Stimulated activated CD4-positive, alpha-beta T cell treated with anti-CD3 and anti-CD28 coated beads, Interleukin-2, amount 100 ng/mL, for 24 hours (primary cell): ENCODE data around the gene ACP6.

ENCODE experiments used
- DNase-seq, 2 donors: peaks; one replicate each; pipeline ENCODE4 v3.0.0-alpha.2; 2020

The ACP6 gene

DNA sequence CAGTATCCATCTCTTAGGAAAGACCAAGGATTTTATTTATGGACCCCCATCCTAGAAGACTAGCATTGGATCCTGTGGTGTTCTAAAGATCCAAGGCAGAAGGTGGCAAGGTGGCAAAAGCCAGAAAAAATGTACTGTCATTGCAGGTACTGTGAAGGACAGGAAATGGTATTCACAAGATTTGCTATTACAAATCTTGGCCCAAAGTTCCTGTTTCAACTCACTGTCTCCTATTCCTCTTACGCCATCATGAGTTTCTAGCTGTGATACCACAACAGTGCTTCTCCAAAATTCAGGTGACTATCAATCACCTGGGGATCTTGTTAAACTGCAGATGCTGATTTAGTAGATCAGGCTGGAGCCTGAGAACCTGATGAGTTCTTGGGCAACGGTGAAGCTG, 21.4 kb downstream of the ACP6 start:
- no peak for DNase-seq

DNA sequence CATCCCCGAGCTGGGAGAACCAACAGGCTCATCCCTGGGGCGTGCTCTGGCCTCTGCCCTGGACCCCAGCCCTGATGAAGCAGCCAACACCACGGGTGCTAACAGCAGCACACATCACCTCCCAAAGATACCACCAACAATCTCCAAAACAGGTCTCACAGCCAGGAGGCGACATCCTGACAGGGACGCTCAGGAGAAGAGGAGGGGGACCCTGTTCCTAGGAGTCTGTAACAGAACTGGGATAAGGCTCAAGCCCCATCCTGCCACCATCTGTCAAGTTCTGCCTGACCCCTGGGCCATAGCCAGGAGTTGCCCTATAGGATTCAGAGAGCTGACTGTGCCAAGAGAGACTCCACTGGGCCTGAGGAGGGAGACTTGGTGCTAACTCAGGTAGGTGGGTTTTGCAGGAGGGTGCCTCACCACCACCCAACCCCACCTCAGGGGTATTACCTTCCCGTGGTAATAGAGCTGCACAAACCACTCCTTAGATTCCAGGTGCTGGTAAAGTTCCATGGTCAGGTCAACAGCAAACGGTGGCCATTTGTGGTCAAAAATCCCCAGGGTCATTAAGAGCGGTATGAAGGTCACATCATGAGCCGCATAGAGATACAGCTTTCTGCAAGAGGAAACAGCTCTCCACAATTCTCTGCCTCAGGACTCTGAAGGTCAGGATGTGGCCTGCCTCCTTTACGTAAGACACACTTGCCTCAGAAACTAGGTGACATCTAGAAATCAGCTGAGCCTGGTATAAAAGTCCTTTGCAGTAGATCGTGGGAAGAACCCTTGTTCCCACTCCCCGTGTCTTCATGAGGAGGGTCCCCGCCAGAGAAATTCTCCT, 22.3 kb downstream of the ACP6 start:
- DNase-seq, result peak in 1 of 2 donors; percentile 17

- no peak for DNase-seq
Measured at GRCh38 chr1:147643974-147644373, 26.4 kb downstream of the ACP6 start.

- peak; percentile 36 to 67 for DNase-seq
Measured at GRCh38 chr1:147641695-147642592, 28.4 kb downstream of the ACP6 start.

DNA sequence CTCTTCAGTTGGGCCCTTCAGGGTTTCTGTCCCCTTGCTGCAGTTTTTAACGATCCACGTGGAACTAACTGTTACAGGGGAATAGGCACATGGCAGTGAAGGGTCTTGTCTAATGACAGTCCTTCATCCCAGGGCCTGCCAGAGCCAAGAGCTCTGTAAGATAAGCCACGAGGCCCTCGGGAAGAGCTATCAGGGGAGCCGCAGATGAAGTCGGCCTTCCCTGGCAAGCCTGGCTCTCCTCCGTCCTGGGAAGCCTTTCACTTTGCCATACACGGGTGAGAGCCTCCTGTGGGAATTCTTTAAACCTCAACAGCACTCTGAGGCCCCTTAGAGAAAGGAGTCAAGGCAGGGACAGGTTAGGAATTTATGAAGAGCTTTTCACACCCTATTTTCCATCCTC, 29.0 kb downstream of the ACP6 start:
- no peak for DNase-seq

GRCh38 chr1:147640553-147641165, 29.7 kb downstream of the ACP6 start:
- peak; percentile 81 to 85 for DNase-seq

DNA sequence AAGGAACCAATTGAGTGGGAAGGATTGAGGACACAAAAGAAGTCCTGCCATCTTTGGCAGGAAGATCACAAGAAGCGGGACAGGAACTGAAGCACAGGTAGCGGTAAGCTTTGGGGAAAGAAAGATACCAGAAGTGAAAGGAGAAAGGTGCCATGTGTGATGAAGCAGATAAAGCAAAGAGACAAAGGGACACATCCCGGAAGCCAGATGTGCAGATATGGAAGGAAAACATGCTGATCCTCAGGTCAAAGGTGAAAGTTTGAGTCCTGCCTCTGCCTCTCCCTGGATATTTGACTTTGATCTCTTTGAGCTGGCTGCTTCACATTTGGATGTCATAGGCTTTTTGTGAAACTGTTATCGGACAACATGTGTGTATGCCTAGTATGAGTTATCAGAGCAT, 34.0 kb downstream of the ACP6 start:
- DNase-seq, result no peak

DNA sequence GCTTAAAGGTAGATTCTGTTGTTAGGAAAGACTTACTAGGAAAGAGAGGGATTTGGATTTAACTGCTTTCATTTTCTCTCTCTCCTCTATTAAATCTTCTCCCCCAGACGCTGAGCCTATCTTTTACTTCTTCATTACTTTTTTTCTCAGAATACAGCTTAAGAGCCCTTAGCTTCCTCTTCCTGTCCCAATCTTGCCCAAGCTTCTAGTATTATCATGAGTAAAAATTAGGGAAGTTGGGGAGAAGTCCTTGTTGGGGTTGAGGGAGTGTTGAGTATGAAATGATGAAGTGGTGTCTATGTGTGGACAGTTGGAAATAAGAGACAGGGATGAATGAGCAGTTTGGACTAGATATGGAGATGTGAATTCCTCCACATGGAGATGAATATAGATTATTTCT, 35.0 kb downstream of the ACP6 start:
- no peak for DNase-seq

GRCh38 chr1:147634645-147635044, 35.7 kb downstream of the ACP6 start:
- no peak for DNase-seq

- DNase-seq, result peak in 1 of 2 donors; percentile 6
Measured at GRCh38 chr1:147633759-147634158, 36.6 kb downstream of the ACP6 start.

- peak in 1 of 2 donors; percentile 3 for DNase-seq
Measured at GRCh38 chr1:147631839-147632238, 38.5 kb downstream of the ACP6 start.

GRCh38 chr1:147630447-147630846, 39.9 kb downstream of the ACP6 start:
- no peak for DNase-seq

DNA sequence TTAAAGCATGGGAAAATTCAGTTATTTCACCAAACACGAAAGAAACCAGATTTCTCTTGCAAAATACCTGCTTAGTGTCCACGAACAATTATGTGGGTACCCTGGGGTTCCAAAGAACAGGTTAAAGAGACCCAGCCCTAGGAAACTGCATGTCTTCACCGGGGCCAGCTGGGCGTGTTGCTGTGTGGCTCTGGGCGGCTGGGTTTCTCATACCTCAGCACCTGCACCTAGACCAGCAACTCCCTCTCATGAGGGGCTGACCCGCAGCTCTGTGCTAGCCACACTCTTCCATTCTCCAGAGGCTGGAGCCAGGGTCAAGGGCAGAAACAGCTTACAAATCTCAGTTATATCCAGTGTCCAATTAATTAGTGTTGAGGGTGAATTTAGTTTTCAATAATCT, 40.3 kb downstream of the ACP6 start:
- no peak for DNase-seq

- DNase-seq, result no peak
Measured at GRCh38 chr1:147628441-147628840, 41.9 kb downstream of the ACP6 start.

DNA sequence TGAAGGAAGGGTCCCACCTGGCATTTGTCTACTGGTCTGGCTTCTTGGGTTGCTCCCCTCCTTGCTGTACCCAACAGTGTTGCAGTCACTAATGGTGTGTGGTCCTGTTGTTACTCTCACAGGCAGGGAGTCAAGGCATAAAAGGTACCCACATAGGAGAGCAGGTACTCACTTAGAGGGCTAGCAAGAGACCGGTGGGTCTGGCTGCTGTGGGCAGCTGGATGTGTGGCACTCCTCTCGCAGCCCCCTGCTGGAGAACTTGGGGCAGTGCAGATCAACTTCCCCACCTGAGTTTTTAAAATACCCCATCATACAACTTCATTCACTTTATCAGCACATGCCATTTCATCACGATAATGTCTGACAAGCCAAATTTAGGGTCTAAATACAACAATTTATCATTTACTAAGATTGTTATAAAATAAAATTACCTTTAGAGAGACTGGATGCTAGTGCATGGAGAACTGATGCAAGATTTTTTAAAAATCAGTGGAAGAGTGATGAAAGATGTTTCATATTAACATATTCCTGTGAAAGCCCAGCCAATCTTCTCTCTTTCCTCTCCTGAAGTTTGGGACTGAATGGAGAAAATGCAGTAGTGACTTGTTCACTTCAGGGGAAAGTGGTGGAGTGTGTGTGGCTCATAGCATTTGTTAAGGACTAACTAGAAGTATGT, 42.8 kb downstream of the ACP6 start:
- DNase-seq, result peak; percentile 58 to 63

DNA sequence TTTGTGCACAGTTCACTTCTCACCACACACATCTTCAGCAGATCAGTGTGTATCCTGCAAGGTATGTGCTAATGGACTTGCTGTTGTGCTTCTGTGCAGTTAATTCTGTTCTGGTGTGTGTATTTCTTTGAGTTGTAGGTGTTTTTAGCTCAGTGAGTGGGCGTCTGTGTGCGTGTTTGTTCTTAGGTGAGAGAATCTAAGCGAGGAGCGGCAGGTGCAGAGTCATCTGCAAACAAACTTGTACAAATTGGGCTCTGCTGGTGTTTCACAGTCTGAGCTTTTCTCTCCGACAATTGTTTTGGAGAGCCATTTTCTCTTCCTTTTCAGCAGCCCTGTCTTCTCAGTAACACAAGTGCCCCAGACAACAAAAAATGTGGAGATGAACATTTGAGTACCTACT, 43.6 kb downstream of the ACP6 start:
- no peak for DNase-seq

DNA sequence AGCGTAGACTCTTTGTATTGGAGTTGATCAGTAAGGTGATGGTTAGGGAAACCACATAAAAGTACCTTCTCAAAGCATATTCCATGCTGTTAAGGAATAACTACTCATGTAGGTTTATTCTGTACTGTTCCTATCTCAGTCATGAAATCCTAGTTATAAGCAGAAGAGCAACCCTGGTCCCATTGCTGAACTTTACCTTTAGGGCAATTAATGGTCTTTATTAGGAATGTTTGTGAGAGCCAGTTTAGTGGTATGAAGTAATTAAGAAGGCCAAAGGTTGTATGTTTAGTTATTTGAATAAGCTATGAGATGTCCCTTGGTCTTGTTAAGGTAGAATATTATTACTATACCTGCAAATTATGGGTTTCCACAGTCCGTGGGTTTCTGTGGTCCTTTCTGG, 44.0 kb downstream of the ACP6 start:
- DNase-seq, result no peak

DNA sequence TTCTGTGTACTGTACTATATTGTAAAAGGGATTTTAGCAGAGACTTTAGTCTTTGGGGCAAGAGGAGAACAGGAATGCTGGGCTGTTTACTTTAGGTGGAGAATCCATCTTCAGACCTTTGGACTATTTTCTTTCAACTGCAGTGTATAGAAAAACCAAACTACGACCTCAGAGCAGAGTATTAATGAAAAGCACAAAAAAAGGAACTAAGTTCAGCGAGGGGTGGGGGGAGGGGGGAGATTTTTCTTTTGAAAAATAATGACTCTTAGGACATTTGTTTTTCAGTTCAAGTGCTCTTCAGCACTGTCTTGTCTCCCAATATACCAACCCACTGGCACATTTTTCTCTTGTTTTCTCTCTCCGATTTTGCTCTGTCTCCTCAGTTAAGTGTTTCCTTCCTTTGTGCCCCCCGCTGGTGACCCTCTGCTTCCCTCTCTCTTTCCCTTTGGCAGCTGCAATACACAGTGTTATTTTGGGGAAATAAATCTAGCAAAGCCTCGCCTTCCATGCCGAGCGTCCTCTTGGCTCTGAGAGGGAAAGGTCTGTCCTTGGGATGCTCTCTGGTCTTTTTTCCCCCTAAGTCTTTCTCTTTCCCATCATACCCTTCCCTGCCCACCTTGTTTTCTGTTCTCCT, 44.8 kb downstream of the ACP6 start:
- DNase-seq, result no peak

DNA sequence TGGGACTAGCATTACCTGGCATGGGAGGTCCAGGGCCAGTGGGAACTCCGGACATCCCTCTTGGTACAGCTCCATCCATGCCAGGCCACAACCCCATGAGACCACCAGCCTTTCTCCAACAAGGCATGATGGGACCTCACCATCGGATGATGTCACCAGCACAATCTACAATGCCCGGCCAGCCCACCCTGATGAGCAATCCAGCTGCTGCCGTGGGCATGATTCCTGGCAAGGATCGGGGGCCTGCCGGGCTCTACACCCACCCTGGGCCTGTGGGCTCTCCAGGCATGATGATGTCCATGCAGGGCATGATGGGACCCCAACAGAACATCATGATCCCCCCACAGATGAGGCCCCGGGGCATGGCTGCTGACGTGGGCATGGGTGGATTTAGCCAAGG, 45.8 kb downstream of the ACP6 start:
- DNase-seq, result no peak

GRCh38 chr1:147624011-147624410, 46.3 kb downstream of the ACP6 start:
- no peak for DNase-seq

GRCh38 chr1:147622731-147623130, 47.6 kb downstream of the ACP6 start:
- no peak for DNase-seq

GRCh38 chr1:147620543-147620942, 49.8 kb downstream of the ACP6 start:
- DNase-seq, result no peak
